ENCODE measurements around the gene SH3PXD2A.

Gene SH3PXD2A

DNA sequence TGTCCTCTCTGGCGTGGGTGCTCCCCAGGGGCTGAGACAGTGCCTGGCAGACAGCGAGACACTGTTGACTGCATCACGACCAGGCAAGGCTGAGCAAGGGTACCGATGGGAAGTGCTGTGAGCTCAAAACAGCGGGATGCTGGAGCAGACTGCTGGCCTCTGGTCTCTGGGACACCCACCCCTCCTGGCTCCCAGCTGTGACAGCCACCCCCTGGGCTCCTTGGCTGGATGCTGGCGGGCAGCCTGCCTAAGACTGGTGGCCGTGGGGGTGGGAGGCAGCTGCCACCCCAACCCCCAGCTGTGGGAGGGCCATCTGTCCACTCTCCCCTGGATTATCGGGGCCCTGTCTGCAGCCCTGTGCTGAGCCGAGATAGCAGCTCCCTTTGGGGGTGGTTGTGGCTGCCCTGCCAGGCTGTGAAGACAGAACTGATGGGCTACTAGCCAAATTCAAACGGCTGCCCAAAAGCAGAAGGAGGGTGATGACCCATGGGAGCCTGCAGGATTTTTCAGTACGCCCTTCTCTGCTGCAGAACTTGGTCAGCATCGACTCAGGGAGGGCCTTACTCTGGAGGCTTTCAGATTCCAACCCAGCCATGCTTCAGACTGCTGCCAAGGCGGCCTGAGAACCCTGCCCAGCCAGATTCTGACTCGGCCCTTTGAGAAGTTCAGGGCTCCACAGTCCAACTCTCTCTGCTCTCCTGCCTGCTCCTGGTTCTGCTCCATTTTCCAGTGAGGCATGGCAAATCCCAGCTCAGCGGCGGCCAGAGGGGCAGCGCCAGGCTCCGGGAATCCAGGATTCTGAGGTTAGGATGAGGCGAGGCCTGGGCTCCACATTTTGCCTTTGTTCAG lies 236.6 kb downstream of the SH3PXD2A start:
- H3K36me3 ChIP-seq, result no peaks in the 10 kb centered on the region

DNA sequence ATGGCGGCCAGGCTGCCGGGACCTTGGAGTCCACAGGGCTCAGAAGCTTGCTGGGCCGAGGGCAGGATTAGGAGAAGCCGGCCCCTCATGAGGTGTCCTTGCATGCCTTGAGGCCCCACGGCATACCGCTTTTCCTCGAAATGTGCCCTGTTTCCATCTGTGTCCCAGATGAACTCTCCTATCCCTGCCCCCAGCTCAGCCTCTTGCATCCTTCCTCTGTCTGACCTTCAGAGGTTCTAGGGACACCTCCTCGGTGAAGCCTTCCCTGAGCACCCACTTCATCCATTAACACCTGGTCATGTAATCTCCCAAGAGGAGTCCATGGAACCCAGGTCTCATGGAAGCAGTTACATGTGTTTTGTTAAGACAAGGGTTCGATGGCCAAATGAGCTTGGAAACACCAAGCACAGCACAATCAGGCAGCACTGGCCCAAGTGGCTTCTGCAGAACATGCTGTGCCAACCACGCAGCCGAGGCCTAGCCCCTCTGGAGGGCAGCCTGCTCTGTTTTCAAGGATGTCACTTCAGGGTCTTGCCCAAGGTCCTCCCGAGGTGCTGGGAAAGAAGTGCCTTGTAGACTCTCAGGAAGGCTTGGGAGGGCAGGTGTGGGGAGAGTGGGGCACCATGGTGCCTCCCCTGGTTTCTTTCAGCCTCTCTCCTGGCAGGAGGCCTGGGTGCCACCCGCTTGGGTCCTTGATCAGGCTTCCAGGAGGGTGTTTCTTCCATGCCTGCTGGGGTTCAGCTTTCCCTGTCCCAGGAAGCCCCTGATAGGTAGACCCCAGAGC lies 237.6 kb downstream of the SH3PXD2A start:
- no peaks in the 10 kb centered on the region for H3K36me3 ChIP-seq
- no peaks in the 10 kb centered on the region for H3K27me3 ChIP-seq
- H3K4me1 ChIP-seq (ENCODE audit: control insufficient read depth in 1 of 2, insufficient read depth in 1 of 2, low read depth in 1 of 2, low read length in 1 of 2), result no peaks in the 10 kb centered on the region
- no peaks in the 10 kb centered on the region for H3K9me3 ChIP-seq
- TF ChIP-seq, protein P1, sequence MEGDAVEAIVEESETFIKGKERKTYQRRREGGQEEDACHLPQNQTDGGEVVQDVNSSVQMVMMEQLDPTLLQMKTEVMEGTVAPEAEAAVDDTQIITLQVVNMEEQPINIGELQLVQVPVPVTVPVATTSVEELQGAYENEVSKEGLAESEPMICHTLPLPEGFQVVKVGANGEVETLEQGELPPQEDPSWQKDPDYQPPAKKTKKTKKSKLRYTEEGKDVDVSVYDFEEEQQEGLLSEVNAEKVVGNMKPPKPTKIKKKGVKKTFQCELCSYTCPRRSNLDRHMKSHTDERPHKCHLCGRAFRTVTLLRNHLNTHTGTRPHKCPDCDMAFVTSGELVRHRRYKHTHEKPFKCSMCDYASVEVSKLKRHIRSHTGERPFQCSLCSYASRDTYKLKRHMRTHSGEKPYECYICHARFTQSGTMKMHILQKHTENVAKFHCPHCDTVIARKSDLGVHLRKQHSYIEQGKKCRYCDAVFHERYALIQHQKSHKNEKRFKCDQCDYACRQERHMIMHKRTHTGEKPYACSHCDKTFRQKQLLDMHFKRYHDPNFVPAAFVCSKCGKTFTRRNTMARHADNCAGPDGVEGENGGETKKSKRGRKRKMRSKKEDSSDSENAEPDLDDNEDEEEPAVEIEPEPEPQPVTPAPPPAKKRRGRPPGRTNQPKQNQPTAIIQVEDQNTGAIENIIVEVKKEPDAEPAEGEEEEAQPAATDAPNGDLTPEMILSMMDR (IDR thresholded peaks at IDR 0.05), result no peak
- no peak overlapping the region for H3K4me3 ChIP-seq (ENCODE audit: low read depth in 1 of 2, low read length in 1 of 2)
- no peak overlapping the region for H3K27ac ChIP-seq

More for the DNA sequence above, 236.6 kb downstream of the SH3PXD2A start:
- TF ChIP-seq, protein P1 (IDR thresholded peaks at IDR 0.05), result no peak
- Histone ChIP-seq H3K9me3 (no peaks in the 10 kb centered on the region), H3K4me1 (ENCODE audit: control insufficient read depth in 1 of 2, insufficient read depth in 1 of 2, low read depth in 1 of 2, low read length in 1 of 2) (no peaks in the 10 kb centered on the region), H3K27ac (no peak overlapping the region), H3K27me3 (no peaks in the 10 kb centered on the region), H3K4me3 (ENCODE audit: low read depth in 1 of 2, low read length in 1 of 2) (no peak overlapping the region)

DNA sequence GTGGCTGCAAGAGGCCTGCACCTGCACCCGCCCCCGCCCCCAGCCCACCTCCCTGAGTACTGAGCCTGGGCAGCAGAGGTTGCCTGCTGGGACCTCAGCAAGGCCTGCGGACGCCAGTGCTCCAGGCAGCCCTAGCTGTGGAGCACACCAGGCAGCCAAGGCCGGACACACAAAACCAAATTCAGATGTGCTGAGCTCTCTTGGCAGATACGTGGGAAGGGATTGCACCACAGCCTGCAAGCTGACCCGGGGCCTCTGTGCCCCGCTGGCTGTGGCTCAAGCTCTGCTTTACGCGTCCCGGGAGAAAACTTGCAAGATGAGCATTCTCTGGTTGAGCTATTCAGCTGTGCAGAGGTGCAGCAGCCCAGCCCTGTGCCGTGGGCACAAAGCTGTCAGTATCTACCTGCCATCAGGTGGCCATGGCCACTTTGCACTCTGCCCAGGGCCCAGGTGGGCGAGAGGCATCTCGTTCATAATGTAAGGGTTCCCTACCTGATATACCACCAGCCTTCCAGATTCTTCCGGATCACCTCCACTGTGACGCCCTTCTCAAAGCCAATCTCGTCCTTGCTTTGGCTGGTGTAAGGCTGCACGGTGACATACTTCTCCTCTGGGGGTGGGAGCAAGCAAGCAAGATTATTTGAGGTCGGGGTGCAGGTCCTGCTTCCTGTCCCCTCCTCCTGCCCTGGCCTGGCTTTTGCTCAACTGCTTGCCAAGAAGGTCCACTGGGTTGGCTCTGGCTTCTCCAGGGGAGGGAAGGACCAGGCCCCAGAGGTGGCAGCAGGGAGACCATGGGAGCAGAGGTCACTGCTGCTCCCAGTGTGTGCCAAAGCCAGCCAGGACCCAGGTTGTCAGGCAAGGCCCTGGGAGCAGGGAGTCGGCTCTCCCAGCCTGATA lies 238.4 kb downstream of the SH3PXD2A start:
- no peak overlapping the region for H3K27ac ChIP-seq

DNA sequence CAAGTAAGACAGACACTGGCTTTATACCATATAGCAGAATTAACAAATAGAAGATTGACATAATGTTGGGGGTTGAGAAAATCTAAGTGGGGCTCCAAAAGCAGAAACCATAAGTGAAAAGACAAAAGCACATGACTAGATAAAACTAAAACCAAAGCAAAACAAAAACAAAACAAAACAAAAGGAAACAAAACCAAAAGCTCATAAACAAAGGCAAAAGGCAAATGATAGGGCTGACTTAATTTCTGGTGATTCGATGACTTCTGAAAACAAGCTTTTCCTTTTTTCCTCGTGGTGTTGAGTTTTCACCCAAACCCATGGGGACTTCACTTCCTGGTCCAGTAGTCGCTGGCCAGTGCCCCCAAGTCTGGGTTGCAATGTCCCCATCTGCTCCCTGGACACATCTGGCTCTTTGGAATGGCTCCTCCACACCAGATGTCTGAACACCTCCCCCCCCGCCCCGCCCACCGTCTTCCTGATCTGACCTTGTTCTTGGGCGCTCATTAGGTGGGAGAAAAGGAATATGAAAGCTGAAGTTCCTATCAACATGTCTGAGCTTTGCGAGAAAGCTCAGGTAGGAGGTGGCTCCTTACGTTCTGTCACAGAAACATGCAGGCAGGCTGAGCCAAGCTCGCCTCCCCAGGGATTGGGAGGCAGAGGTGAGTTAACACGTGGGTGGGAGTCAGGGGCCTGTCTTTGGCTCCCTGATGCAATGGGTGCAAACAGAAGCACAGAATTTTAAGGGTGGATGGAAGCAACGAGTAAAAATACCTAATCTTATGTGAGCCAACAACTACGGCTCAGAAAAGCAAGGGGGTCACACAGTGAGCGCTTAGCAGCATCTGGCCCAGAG lies 240.8 kb downstream of the SH3PXD2A start:
- Histone ChIP-seq H3K9me3 (no peaks in the 10 kb centered on the region), H3K4me1 (ENCODE audit: control insufficient read depth in 1 of 2, insufficient read depth in 1 of 2, low read depth in 1 of 2, low read length in 1 of 2) (no peaks in the 10 kb centered on the region), H3K4me3 (ENCODE audit: low read depth in 1 of 2, low read length in 1 of 2) (no peak overlapping the region), H3K27me3 (no peaks in the 10 kb centered on the region), H3K27ac (no peak overlapping the region), H3K36me3 (no peaks in the 10 kb centered on the region)
- TF ChIP-seq, protein P1 (IDR thresholded peaks at IDR 0.05), result no peak

More for the DNA sequence above, 238.4 kb downstream of the SH3PXD2A start:
- Histone ChIP-seq H3K27me3 (no peaks in the 10 kb centered on the region), H3K36me3 (no peaks in the 10 kb centered on the region), H3K4me3 (ENCODE audit: low read depth in 1 of 2, low read length in 1 of 2) (no peak overlapping the region), H3K9me3 (no peaks in the 10 kb centered on the region), H3K4me1 (ENCODE audit: control insufficient read depth in 1 of 2, insufficient read depth in 1 of 2, low read depth in 1 of 2, low read length in 1 of 2) (no peaks in the 10 kb centered on the region)
- TF ChIP-seq, protein P1 (IDR thresholded peaks at IDR 0.05), result no peak

All from neutrophil (primary cell).